NOMO-1 treated with DMSO at 0.1 percent for 48 hours (cell line): ENCODE measurements around the gene KLRB1.
"Not testable (repeated sequence)": the region's sequence is repeated elsewhere in the genome, so short reads cannot be mapped to it uniquely, and the experiment has no call there.

Source experiments
- DNase-seq: peaks from one replicate; lab custom pipeline; 2025; ENCODE audit not compliant: unreplicated experiment; lab: John Stamatoyannopoulos, UW

KLRB1 gene

DNA sequence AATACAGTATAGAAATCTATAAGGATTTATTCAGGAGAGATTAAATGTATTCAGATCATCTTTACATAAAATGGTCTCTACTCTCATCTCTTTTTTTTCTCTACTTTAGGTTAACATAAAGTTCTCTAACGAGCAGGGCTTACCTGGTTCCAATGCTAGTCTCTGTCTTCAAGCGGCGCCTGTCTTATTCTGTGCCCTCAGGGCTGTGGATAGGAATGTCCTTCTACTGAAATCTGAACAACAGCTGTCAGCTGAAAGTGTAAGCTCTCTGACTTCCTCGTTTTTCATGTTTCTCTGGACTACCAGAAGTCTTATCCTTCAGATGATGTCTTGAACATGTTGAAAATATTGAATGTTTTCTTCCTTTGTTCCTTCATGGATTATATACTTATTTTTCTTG is 62.2 kb downstream of the KLRB1 start:
- not testable (repeated sequence) for DNase-seq
